Astrocyte of the cerebellum (primary cell): ENCODE data around the gene YIF1B.
"Not testable (repeated sequence)": the region's sequence is repeated elsewhere in the genome, so short reads cannot be mapped to it uniquely, and the experiment has no call there.

Experiments used
- DNase-seq: peaks from one replicate; pipeline ENCODE4 v3.0.0-alpha.2; 2011; ENCODE audit warnings: low read depth
- H3K4me3 ChIP-seq: 2 replicates; pipeline ENCODE4 v1.5.1; 2011; ENCODE audit warnings: mild to moderate bottlenecking, low read depth, low read length, moderate library complexity
- in situ Hi-C: cut with HindIII; loops from 2 replicates; pipeline ENCODE4 v1.10.0; 2017; ENCODE audit warnings: low sequenced_read_pairs
- TF ChIP-seq, protein P1 (sequence below): IDR thresholded peaks from 2 replicates; pipeline ENCODE4 v1.5.1; 2012; ENCODE audit warnings: low read length, low read depth, moderate library complexity, mild to moderate bottlenecking; ENCODE audit errors: missing control alignments

The YIF1B gene, protein sequence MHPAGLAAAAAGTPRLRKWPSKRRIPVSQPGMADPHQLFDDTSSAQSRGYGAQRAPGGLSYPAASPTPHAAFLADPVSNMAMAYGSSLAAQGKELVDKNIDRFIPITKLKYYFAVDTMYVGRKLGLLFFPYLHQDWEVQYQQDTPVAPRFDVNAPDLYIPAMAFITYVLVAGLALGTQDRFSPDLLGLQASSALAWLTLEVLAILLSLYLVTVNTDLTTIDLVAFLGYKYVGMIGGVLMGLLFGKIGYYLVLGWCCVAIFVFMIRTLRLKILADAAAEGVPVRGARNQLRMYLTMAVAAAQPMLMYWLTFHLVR

DNA sequence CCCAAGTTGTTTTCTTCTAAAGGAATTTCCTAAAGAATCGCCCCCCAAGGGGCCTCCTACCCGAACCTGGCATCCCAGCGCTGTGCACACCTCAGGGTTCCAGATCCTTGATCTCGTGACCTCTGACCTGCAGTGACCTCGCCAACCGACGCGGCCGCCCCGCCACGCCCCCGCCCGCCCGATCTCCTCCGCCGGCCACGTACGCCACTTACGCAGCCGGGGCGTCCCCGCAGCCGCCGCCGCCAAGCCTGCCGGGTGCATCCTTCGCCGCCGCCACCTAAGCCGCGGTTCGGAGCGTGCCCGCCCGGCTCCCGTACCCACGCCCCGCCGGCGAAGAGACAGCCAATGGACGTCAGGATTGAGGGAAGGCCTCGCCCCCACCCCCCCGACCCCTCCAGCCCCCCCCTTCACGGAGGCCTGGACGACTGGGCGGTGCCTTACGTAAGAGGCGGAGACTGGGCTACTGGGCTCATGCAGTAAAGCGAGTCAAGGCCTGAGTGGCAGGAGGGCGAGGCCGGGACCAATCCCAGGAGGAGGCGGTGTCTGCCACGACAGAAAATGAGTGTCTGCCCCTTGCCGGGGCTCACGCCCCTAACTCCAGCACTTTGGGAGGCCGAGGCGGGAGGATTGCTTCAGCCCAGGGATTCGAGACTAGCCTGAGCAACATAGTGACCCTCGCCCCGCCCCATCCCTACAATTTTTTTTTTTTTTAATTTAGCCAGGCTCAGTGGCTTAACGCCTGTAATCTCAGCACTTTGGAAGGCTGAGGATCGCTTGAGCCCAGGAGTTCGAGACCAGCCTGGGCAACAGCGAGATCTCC lies at the start of gene YIF1B:
Gene YIF1B, minus strand, starts transcription at position 291 of the 820 bp plus-strand sequence. Its CDS starts 30 bp downstream, at position 261.
- in situ Hi-C loops: loop anchor here (5.0 kb wide), 1 partner anchor 64 kb away; no protein-coding TSS in a partner anchor
- peak within 1 kb of the TSS; percentile 70 for H3K4me3 ChIP-seq
- peak; percentile 88 for DNase-seq
- TF ChIP-seq, protein P1, sequence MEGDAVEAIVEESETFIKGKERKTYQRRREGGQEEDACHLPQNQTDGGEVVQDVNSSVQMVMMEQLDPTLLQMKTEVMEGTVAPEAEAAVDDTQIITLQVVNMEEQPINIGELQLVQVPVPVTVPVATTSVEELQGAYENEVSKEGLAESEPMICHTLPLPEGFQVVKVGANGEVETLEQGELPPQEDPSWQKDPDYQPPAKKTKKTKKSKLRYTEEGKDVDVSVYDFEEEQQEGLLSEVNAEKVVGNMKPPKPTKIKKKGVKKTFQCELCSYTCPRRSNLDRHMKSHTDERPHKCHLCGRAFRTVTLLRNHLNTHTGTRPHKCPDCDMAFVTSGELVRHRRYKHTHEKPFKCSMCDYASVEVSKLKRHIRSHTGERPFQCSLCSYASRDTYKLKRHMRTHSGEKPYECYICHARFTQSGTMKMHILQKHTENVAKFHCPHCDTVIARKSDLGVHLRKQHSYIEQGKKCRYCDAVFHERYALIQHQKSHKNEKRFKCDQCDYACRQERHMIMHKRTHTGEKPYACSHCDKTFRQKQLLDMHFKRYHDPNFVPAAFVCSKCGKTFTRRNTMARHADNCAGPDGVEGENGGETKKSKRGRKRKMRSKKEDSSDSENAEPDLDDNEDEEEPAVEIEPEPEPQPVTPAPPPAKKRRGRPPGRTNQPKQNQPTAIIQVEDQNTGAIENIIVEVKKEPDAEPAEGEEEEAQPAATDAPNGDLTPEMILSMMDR: no peak

DNA sequence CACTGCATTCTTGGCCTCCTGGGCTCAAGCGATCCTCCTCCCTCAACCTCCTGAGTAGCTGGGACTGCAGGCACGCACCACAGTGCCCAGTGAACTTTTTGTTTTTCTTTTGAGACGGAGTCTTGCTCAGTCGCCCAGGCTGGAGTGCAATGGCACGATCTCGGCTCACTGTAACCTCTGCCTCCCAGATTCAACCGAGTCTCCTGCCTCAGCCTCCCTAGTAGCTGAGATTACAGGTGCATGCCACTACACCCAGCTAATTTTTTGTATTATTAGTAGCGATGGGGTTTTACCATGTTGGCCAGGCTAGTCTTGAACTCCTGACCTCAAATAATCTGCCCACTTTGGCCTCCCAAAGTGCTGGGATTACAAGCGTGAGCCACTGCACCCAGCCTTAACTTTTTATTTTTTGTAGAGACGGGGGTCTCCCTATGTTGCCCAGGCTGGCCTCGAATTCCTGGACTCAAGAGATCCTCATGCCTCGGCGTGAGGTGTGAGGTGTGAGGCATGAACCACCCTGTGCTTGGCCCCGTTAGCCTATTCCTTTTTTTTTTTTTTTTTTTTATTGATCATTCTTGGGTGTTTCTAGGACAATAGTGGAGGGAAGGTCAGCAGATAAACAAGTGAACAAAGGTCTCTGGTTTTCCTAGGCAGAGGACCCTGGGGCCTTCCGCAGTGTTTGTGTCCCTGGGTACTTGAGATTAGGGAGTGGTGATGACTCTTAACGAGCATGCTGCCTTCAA lies 47.4 kb upstream of the YIF1B start:
- DNase-seq, in situ Hi-C loops: not testable (repeated sequence)

DNA sequence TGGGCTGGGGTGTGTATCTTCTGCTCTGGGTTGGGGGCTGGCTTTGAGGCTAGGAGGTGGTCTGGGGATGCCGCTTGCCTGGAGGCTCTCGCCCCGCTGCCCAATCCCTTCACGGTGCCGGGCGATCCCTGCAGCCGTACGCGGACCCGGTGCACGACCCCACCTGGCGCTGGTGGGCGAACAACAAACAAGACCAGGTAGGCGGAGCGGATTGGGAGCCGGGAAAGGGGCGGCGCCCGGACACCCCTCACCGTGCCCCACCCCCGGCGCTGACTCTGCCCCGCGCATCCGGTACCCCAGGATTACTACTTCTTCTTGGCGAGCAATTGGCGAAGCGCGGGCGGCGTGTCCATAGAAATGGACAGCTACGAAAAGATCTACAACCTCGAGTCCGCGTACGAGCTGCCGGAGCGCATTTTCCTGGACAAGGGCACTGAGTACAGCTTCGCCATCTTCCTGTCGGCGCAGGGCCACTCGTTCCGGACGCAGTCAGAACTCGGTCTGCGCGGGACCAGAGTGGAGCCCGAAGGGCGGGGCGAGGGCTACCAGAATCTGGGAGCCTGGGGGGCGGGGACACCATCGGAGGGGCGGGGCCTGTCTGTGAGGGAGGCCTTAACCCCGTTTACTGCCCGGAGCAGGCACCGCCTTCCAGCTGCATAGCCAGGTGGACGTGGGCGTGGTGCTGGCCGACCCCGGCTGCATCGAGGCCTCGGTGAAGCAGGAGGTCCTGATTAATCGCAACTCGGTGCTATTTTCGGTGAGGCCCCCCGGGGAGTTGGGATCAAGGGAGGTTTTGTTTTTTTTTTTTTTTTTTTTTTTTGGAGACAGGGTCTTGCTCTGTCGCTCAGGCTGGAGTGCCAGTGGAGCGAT lies 46.6 kb upstream of the YIF1B start:
- H3K4me3 ChIP-seq: peak overlapping the region; percentile 55
- in situ Hi-C loops: no loop called here

More for the DNA sequence above, 47.4 kb upstream of the YIF1B start:
- peak overlapping the region; percentile 55 for H3K4me3 ChIP-seq

DNA sequence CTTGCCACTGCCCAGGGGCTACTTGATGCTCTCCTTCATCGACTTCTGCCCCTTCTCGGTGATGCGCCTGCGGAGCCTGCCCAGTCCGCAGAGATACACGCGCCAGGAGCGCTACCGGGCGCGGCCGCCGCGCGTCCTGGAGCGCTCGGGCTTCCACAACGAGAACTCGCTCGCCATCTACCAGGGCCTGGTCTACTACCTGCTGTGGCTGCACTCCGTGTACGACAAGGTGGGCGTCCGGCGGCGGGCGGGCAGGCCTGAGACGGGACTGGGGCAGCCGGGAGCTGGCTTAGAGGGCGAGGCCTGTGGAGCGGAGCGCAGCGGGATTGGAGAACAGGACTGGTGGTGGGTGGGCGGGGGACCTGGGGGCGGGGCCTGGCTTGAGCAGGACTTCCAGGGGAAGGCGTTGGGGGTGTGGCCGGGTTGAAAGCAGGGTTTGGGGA lies 45.9 kb upstream of the YIF1B start:
- TF ChIP-seq, protein P1: no peak
- peak overlapping the region; percentile 55 for H3K4me3 ChIP-seq
- in situ Hi-C loops: no loop called here
- DNase-seq: no peak

More for the DNA sequence above, 46.6 kb upstream of the YIF1B start:
- DNase-seq: no peak
- TF ChIP-seq, protein P1: no peak

DNA sequence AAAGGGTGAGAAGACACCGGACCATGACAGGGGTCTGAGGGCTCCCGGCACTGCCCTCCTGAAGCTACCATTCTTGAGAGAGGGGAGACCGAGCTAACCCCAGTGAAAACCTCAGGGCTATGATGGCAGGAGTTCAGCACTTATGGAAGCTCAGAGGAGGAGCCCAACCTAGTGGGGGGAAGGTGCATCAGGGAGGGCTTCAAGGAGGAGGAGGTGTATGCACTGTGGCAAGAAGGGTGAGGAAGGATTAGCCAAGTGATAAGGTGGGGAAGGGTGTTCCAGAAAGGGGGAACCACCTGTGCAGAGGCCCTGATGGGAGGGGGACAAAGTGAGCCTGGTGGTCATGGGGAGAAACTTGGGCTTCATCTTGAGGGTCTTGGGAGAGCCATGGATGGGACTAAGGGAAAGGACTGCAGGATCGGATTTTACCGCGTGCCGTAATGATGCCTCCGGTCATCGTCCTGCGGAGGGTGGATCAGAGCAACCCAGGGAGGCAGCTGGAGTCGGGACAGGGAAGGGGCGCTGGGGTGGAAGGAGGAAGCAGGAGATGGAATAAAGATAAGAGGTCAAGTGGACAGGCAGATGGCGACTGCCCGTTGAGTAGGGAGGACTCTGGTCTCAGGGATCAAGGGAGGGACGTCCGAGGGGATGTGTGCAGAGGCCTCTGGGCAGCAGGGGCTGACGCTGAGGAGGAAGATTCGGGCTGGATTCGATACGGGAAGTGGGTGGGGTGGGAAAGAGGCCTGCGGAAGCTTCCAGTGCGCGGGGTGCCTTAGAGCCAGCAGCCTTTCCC lies 45.3 kb upstream of the YIF1B start:
- H3K4me3 ChIP-seq: peak overlapping the region; percentile 55
- TF ChIP-seq, protein P1: no peak
- in situ Hi-C loops: no loop called here
- DNase-seq: no peak

DNA sequence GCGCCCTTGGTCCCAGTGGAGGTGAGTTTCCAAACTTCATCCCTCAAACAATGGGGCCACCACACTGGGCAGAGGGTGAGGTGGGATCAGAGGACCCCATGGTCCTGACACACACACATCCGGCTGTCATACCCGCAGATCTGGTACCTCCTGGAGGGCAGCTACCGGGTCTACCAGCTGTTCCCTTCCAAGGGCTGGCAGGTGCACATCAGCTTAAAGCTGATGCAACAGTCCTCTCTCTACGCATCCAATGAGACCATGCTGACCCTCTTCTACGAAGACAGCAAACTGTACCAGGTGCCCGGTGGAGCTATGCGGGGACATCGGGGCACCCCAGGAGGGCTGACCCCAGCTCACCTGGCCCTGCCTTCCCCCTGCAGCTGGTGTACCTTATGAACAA lies 44.6 kb upstream of the YIF1B start:
- TF ChIP-seq, protein P1: no peak
- in situ Hi-C loops: no loop called here
- no peak overlapping the region for H3K4me3 ChIP-seq
- DNase-seq: no peak
